Stromal cell of bone marrow (primary cell): Measurements from ENCODE around the gene AUH.

ENCODE experiments used
- DNase-seq: peaks from one replicate; pipeline ENCODE4 v3.0.0-alpha.2; 2012; ENCODE audit warnings: low read depth

AUH gene

DNA sequence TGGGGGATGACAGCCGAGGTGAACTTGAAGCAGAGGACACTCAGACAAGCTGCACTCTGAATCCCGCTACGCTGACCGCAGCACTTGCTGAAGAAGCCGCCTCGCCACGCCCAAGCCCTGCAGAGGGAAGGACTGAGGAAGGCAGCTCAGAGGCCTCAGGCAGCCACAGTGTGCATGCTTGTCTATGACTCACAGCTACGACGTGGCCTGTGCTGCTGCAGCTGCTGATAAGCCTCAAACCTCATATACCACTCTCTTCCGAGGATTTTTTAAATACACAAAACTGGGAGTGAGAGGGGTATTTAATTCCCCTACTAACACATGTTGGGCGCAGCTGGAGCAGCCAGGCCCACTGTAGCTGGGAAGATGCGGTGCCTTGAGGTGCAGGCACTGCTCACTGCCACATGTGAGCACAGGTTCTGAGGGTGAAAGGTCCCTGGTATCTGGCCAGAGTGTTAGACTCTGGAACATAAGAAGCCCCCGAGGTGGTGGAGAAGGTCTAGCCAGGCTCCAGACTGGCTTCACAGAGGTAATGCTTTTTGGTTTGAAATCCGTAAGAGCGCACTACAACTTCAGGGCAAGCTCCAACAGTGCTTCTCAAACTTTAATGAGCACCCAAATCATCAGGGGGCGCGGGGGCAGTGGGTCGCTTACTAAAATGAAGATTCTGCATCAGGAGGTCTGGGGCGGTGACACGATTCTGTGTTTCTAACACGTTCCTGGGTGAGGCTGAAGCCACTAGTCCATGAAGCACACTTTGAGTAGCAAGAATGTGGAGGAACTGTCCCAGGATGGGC lies 196.8 kb downstream of the AUH start:
- DNase-seq: peak; percentile 76
